HEK293T (cell line): Measurements from ENCODE around the gene DHX8.

Source experiments
- CTCF ChIA-PET: fragments of 350-600 bp; formaldehyde crosslinking; extraction: SDS; loops from one replicate; lab custom pipeline; 2021; ENCODE audit warnings: antibody characterized with exemption, inconsistent platforms; lab: Yijun Ruan, JAX
- POLR2A ChIA-PET: fragments of 350-600 bp; formaldehyde crosslinking; extraction: SDS; loops from one replicate; lab custom pipeline; 2020; ENCODE audit warnings: antibody characterized with exemption, inconsistent platforms; lab: Yijun Ruan, JAX
- DNase-seq: peaks from one replicate; pipeline ENCODE4 v3.0.0; 2012; ENCODE audit warnings: mixed read lengths; ENCODE audit errors: extremely low spot score
- ARNT ChIP-seq: fragments of 450-650 bp; IDR thresholded peaks from 2 replicates; pipeline ENCODE4 v1.6.1; 2017; ENCODE audit warnings: mild to moderate bottlenecking
- BHLHE40 ChIP-seq: fragments of 450-650 bp; IDR thresholded peaks from 2 replicates; pipeline ENCODE4 v1.6.1; 2016; ENCODE audit warnings: mild to moderate bottlenecking, moderate library complexity, borderline replicate concordance
- CTBP1 ChIP-seq: fragments of 450-650 bp; IDR thresholded peaks from 2 replicates; pipeline ENCODE4 v1.6.1; 2016; ENCODE audit warnings: borderline replicate concordance
- ELF4 ChIP-seq: fragments of 450-650 bp; IDR thresholded peaks from 2 replicates; pipeline ENCODE4 v1.6.1; 2017; ENCODE audit warnings: antibody characterized with exemption
- FOXA1 ChIP-seq: fragments of 450-650 bp; IDR thresholded peaks from 2 replicates; pipeline ENCODE4 v1.6.1; 2016; ENCODE audit warnings: mild to moderate bottlenecking
- FOXK2 ChIP-seq: fragments of 450-650 bp; IDR thresholded peaks from 2 replicates; pipeline ENCODE4 v1.6.1; 2016; ENCODE audit warnings: mild to moderate bottlenecking
- FOXM1 ChIP-seq: fragments of 450-650 bp; IDR thresholded peaks from 2 replicates; pipeline ENCODE4 v1.6.1; 2017; ENCODE audit warnings: mild to moderate bottlenecking, borderline replicate concordance
- HDGF ChIP-seq: fragments of 450-650 bp; IDR thresholded peaks from 2 replicates; pipeline ENCODE4 v1.6.1; 2017; ENCODE audit warnings: antibody characterized with exemption, borderline replicate concordance
- L3MBTL2 ChIP-seq: fragments of 450-650 bp; conservative IDR thresholded peaks from 2 replicates; pipeline ENCODE4 v1.6.1; 2016; ENCODE audit warnings: mild to moderate bottlenecking
- LEF1 ChIP-seq: fragments of 450-650 bp; IDR thresholded peaks from 2 replicates; pipeline ENCODE4 v1.6.1; 2017; ENCODE audit warnings: mild to moderate bottlenecking, borderline replicate concordance
- NFRKB ChIP-seq: fragments of 450-650 bp; IDR thresholded peaks from 2 replicates; pipeline ENCODE4 v1.6.1; 2016; ENCODE audit warnings: mild to moderate bottlenecking, moderate library complexity
- PKNOX1 ChIP-seq: fragments of 450-650 bp; IDR thresholded peaks from 2 replicates; pipeline ENCODE4 v1.6.1; 2016
- SP1 ChIP-seq: fragments of 450-650 bp; IDR thresholded peaks from 2 replicates; pipeline ENCODE4 v1.6.1; 2017
- SUZ12 ChIP-seq: fragments of 450-650 bp; IDR thresholded peaks from 2 replicates; pipeline ENCODE4 v1.6.1; 2016; ENCODE audit warnings: mild to moderate bottlenecking
- TARDBP ChIP-seq: fragments of 450-650 bp; IDR thresholded peaks from 2 replicates; pipeline ENCODE4 v1.6.1; 2016
- ZNF384 ChIP-seq: fragments of 450-650 bp; IDR thresholded peaks from 2 replicates; pipeline ENCODE4 v1.6.1; 2016

The DHX8 gene

GRCh38 chr17:43534909-43535308 is 51.1 kb downstream of the DHX8 start:
- CTCF ChIA-PET: no interaction called here
- POLR2A ChIA-PET: no interaction called here
- no peak for DNase-seq
- TF ChIP-seq PKNOX1: no peak
- TF ChIP-seq FOXK2: no peak
- no peak for TF ChIP-seq NFRKB
- TF ChIP-seq ARNT: no peak
- TF ChIP-seq BHLHE40: no peak
- TF ChIP-seq FOXM1: no peak
- TF ChIP-seq LEF1: no peak
- no peak for TF ChIP-seq CTBP1
- TF ChIP-seq ZNF384: no peak
- TF ChIP-seq SUZ12: no peak
- TF ChIP-seq ELF4: no peak
- no peak for TF ChIP-seq HDGF
- no peak for TF ChIP-seq L3MBTL2
- TF ChIP-seq TARDBP: no peak

DNA sequence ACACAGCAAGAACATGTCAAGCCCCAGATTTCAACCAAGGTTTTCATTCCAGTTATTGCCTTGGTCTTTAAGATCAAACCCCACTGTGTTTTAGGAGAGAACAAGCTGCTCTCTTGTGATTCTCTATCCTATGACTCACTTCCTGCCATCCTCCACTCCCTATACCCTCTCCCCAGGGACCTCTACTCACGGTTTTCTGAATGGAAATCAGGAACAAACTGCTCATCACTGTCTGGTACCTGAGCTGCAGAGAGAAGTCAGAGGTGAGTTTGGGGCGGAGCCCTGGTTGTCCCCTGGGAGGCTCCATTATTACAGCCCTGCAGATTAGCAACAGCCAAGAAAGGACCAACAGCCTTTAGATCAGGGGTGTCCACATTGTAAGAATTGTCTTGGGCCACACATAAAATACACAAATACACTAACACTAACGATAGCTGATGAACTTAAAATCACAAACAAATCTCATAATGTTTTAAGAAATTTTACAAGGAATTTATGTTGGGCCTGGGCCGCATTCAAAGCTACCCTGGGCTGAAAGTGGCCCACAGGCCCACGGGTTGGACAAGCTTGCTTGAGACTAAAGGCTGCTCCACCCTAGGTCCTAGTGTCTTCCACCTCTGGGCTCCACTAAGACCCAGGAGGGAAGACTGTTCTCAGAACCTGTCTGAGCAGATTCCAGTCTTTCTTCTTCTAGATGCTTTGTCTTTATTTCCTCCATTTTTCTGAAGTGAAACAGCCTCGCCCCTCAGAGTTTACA is 52.6 kb downstream of the DHX8 start:
- POLR2A ChIA-PET: no interaction called here
- TF ChIP-seq ARNT (no peak), PKNOX1 (no peak), HDGF (no peak), ELF4 (no peak), ZNF384 (no peak), SP1 (no peak), NFRKB (no peak), CTBP1 (no peak), L3MBTL2 (no peak), FOXM1 (no peak), FOXA1 (no peak), TARDBP (no peak), FOXK2 (no peak), BHLHE40 (no peak), SUZ12 (no peak), LEF1 (no peak)
- no peak for DNase-seq
- CTCF ChIA-PET: interaction anchor here (0.7 kb wide), 2 partner anchors 10 to 16 kb away, joined by 3 read pairs; no protein-coding TSS in a partner anchor

DNA sequence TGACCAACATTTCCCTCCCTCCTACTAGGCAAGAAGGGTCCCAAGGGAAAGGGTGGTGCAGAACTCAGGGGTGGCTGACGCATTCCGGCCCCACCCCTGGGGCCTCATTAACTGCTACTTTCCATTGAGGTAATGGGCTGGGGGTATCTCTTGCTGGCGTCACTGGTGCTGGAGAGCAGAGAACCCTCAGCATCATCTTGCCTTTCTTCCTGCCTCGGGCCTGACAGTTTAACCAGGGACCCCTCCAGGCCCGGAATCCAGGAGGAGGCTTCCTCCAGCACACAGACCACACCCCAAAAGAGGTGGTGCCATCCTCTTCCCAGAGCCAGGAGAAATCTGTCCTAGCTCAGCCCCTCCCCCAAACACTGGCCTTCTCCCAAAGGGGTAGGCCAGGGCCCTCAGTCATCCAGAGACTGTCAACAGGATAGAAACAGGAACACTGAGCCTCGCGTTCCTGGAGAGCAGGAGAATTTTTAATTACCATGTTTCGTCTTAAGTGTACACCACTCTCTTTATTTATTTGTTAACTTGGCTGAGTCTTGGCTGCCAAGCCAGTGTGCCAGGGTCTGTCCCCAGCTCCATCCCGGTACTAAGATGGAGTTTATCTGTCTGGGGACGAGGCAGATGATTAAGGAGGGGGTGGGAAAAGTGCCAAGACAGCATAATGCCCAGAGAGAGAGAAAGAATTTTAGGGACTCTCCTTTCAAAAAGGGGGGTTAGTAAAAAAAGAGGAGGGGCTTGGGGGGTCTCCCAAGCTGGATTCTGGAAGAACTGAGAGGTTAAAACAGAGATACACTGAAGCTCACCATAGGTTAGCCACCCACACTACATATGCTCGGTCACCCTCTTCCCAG is 57.3 kb downstream of the DHX8 start:
- TF ChIP-seq BHLHE40 (no peak), ELF4 (no peak), CTBP1 (no peak), ZNF384 (no peak), FOXK2 (no peak), TARDBP (no peak), LEF1 (no peak), SUZ12 (no peak), SP1 (no peak), L3MBTL2 (no peak)
- POLR2A ChIA-PET: interaction anchor here (0.6 to 1.5 kb wide), 3 partner anchors 12 to 987 kb away, joined by 3 to 5 read pairs (median 3); no protein-coding TSS in a partner anchor
- CTCF ChIA-PET: interaction anchor here (1.6 kb wide), 1 partner anchor 57 kb away, joined by 4 read pairs; the partner anchor contains the start of gene DHX8
- no peak for DNase-seq

DNA sequence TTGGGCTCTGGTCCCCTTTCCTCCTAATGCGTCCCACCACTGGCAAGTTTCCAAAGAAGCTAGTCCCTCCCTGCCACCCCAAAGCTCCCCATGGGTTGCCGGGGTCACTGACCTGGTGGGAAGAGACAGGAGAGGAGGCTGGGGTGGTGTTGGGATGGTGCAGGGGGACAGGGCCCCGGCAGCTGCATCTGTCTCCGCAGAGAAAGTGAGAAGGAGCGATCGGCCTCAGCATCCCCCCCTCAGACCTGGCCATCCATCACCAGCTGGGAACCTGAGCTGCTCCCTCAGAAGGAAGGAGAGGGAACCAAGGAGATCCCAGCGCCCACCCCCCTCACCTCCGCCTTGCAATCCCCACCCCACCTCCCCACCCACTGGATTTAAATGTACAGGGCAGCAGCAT is 59.1 kb downstream of the DHX8 start:
- TF ChIP-seq LEF1 (no peak), FOXK2 (no peak), L3MBTL2 (no peak), BHLHE40 (no peak), FOXA1 (no peak), FOXM1 (no peak)
- DNase-seq: no peak
- CTCF ChIA-PET: no interaction called here
- POLR2A ChIA-PET: interaction anchor here (1.3 kb wide), 1 partner anchor 545 kb away, joined by 3 read pairs; the partner anchor contains the start of gene RPL27

DNA sequence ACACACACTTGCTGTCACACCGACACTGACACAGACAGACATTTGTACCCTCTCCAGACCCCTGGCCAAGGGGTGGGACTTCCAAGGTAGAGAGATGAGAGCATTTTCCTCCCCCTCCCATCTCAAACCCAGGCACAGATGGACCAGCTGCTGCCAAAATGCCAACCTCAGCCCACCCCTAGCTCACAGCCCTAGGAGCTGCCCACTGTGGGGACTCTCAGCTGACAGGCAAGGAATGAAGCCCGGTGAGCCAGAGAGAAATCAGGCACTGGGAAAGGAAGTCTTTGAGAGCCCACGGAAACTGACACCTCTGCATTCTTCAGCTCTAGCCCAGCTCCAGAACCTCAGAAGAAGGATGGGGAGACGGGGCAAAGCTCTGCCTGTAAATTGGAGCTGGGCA is 59.5 kb downstream of the DHX8 start:
- POLR2A ChIA-PET: interaction anchor here (1.3 kb wide), 1 partner anchor 545 kb away, joined by 3 read pairs; the partner anchor contains the start of gene RPL27
- no peak for DNase-seq

DNA sequence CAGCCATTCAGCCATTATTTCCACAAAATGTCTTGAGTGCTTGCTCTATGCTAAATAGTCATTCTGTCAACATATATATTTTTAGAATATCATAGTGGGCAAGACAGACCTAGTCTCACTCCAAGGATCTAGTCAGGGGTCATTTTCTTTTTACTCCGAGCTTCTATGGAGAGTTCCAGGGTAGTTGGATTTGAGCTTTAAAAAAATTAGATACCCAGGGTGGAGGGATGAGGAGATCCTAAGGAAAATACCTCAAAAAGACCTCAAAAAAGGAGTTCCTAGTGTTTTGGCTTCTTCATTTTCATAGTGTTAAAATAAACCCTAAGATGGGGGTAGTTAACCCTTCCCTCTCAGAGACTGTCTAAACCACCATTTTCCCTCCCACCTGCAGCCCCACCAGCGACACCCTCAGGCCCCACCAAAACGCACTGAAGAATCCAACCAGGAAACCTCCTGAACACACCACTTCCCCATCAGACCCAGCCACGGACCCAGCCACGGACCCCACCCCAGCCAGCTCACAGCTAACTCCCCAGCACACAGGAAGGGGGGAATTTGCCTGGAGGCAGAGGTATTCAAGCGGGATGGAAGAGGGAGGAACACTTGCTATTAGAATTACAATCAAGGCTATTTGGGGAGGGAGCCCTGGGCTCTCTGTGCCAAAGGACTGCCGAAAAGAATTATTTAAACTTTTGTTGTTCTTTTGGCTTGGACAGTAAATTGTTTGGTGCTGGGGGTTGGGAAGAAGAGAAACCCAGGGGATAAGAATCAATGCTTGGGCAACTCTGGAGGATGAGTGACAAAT is 60.2 kb downstream of the DHX8 start:
- no peak for TF ChIP-seq FOXM1
- DNase-seq: no peak
- ChIA-PET CTCF (no interaction called here), POLR2A (interaction anchor here (1.3 kb wide), 1 partner anchor 546 kb away, joined by 3 read pairs; the partner anchor contains the start of gene RPL27)

More for the DNA sequence above, 59.5 kb downstream of the DHX8 start:
- TF ChIP-seq LEF1: no peak
- TF ChIP-seq BHLHE40: no peak
- TF ChIP-seq FOXM1: no peak
- CTCF ChIA-PET: no interaction called here
